ENCODE results near the gene MAST1.

Gene MAST1

GRCh38 chr19:12834976-12835757 is 3.1 kb upstream of the MAST1 start:
- H3K79me2 ChIP-seq (ENCODE audit: insufficient read depth, low read length): no peaks in the 10 kb centered on the region
- H3K9me2 ChIP-seq (ENCODE audit: low read depth, low read length): no peaks in the 10 kb centered on the region
- TF ChIP-seq EZH2 (IDR thresholded peaks at IDR 0.05; ENCODE audit: borderline replicate concordance, low read length) (no peak), CTCF (IDR thresholded peaks at IDR 0.05; ENCODE audit: low read length) (no peak)
- H3K9ac ChIP-seq (ENCODE audit: low read length): peak overlapping the region; percentile 68; the same call in 1 of the 2 replicates
- H3K36me3 ChIP-seq (ENCODE audit: insufficient read depth, low read length): no peaks in the 10 kb centered on the region
- no peaks in the 10 kb centered on the region for H3K27me3 ChIP-seq (ENCODE audit: insufficient read depth, low read length)
- peak overlapping the region; percentile 72 for H3K4me2 ChIP-seq (ENCODE audit: low read length)
- peaks cover 59% of the 10 kb centered on the region for H3K4me1 ChIP-seq (ENCODE audit: insufficient read depth, low read length, severe bottlenecking)
- peaks cover 12% of the 10 kb centered on the region for H3F3A ChIP-seq (ENCODE audit: insufficient read depth, low read length)
- no peak overlapping the region for H2AFZ ChIP-seq (ENCODE audit: low read length)
- peak overlapping the region; percentile 68 for H3K4me3 ChIP-seq (ENCODE audit: low read depth, low read length, poor library complexity, severe bottlenecking)
- H3K9me3 ChIP-seq (ENCODE audit: low read length): no peaks in the 10 kb centered on the region
- H4K20me1 ChIP-seq (ENCODE audit: insufficient read depth, low read length): no peaks in the 10 kb centered on the region
- H3K27ac ChIP-seq (ENCODE audit: low read depth, low read length, poor library complexity, severe bottlenecking): peak overlapping the region; percentile 76

- Histone ChIP-seq H3K9me2 (ENCODE audit: low read depth, low read length) (no peaks in the 10 kb centered on the region), H3K27me3 (ENCODE audit: insufficient read depth, low read length) (no peaks in the 10 kb centered on the region), H4K20me1 (ENCODE audit: insufficient read depth, low read length) (no peaks in the 10 kb centered on the region), H2AFZ (ENCODE audit: low read length) (no peak overlapping the region), H3K4me2 (ENCODE audit: low read length) (peak overlapping the region; percentile 72), H3K27ac (ENCODE audit: low read depth, low read length, poor library complexity, severe bottlenecking) (peak overlapping the region; percentile 76), H3K4me1 (ENCODE audit: insufficient read depth, low read length, severe bottlenecking) (peaks cover 68% of the 10 kb centered on the region), H3K9me3 (ENCODE audit: low read length) (no peaks in the 10 kb centered on the region), H3K36me3 (ENCODE audit: insufficient read depth, low read length) (peaks cover 8% of the 10 kb centered on the region; the same call in 1 of the 2 replicates), H3K79me2 (ENCODE audit: insufficient read depth, low read length) (no peaks in the 10 kb centered on the region), H3K9ac (ENCODE audit: low read length) (no peak overlapping the region; the same call in 1 of the 2 replicates), H3F3A (ENCODE audit: insufficient read depth, low read length) (peaks cover 12% of the 10 kb centered on the region), H3K4me3 (ENCODE audit: low read depth, low read length, poor library complexity, severe bottlenecking) (peak overlapping the region; percentile 68)
- TF ChIP-seq EZH2 (IDR thresholded peaks at IDR 0.05; ENCODE audit: borderline replicate concordance, low read length) (no peak), CTCF (IDR thresholded peaks at IDR 0.05; ENCODE audit: low read length) (no peak)
Observed at GRCh38 chr19:12836529-12836863, 1.8 kb upstream of the MAST1 start.

GRCh38 chr19:12837225-12837624 is 1.1 kb upstream of the MAST1 start:
- Histone ChIP-seq H3K4me3 (ENCODE audit: low read depth, low read length, poor library complexity, severe bottlenecking) (no peak overlapping the region), H3F3A (ENCODE audit: insufficient read depth, low read length) (peaks cover 12% of the 10 kb centered on the region), H4K20me1 (ENCODE audit: insufficient read depth, low read length) (no peaks in the 10 kb centered on the region), H3K4me2 (ENCODE audit: low read length) (0 out of 2 replicates have a peak overlapping the region, but pooled peaks have one; percentile 64), H3K27ac (ENCODE audit: low read depth, low read length, poor library complexity, severe bottlenecking) (peak overlapping the region; percentile 8), H3K4me1 (ENCODE audit: insufficient read depth, low read length, severe bottlenecking) (peaks cover 68% of the 10 kb centered on the region), H3K27me3 (ENCODE audit: insufficient read depth, low read length) (no peaks in the 10 kb centered on the region), H3K36me3 (ENCODE audit: insufficient read depth, low read length) (peaks cover 14% of the 10 kb centered on the region; the same call in 1 of the 2 replicates), H2AFZ (ENCODE audit: low read length) (no peak overlapping the region), H3K9ac (ENCODE audit: low read length) (no peak overlapping the region), H3K9me3 (ENCODE audit: low read length) (no peaks in the 10 kb centered on the region), H3K79me2 (ENCODE audit: insufficient read depth, low read length) (no peaks in the 10 kb centered on the region), H3K9me2 (ENCODE audit: low read depth, low read length) (no peaks in the 10 kb centered on the region)
- TF ChIP-seq EZH2 (IDR thresholded peaks at IDR 0.05; ENCODE audit: borderline replicate concordance, low read length): no peak
- no peak for TF ChIP-seq CTCF (IDR thresholded peaks at IDR 0.05; ENCODE audit: low read length)

All from OCI-LY1 (cell line).